ENCODE data around the gene NUDT14. TPM values are rescaled to one million over a fixed set of nuclear protein-coding genes. Genes with fewer than 3 reads are reported as not detected.

The NUDT14 gene
- total and polyA plus RNA-seq, 9 donors: 0.68 to 22.5 (median 11.4) TPM

- H3K4me3 ChIP-seq: no peak overlapping the region
- intact Hi-C loops (cut with DNase I): no loop called here
- no peak for DNase-seq
- TF ChIP-seq POLR2A (IDR thresholded peaks at IDR 0.05): no peak
- TF ChIP-seq, protein P1, sequence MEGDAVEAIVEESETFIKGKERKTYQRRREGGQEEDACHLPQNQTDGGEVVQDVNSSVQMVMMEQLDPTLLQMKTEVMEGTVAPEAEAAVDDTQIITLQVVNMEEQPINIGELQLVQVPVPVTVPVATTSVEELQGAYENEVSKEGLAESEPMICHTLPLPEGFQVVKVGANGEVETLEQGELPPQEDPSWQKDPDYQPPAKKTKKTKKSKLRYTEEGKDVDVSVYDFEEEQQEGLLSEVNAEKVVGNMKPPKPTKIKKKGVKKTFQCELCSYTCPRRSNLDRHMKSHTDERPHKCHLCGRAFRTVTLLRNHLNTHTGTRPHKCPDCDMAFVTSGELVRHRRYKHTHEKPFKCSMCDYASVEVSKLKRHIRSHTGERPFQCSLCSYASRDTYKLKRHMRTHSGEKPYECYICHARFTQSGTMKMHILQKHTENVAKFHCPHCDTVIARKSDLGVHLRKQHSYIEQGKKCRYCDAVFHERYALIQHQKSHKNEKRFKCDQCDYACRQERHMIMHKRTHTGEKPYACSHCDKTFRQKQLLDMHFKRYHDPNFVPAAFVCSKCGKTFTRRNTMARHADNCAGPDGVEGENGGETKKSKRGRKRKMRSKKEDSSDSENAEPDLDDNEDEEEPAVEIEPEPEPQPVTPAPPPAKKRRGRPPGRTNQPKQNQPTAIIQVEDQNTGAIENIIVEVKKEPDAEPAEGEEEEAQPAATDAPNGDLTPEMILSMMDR (IDR thresholded peaks at IDR 0.05): no peak
- H3K27ac ChIP-seq: no peak overlapping the region
- H3K27me3 ChIP-seq: no peaks in the 10 kb centered on the region
- no peaks in the 10 kb centered on the region for H3K4me1 ChIP-seq (ENCODE audit: insufficient read depth)
- no peaks in the 10 kb centered on the region for H3K9me3 ChIP-seq
- no peaks in the 10 kb centered on the region for H3K36me3 ChIP-seq
- WGBS, 3 donors: 71 to 80% (median 73%) methylated on average over 27 of the region's 27 CpGs
These were observed 40.6 kb upstream of the NUDT14 start for GRCh38 chr14:105221598-105222178.

GRCh38 chr14:105220699-105221597 is 39.8 kb upstream of the NUDT14 start:
- no peak overlapping the region for H3K27ac ChIP-seq
- no peaks in the 10 kb centered on the region for H3K9me3 ChIP-seq
- no peaks in the 10 kb centered on the region for H3K27me3 ChIP-seq
- 87 to 90% (median 87%) methylated on average over 29 of the region's 29 CpGs for WGBS, 3 donors
- H3K4me3 ChIP-seq: no peak overlapping the region
- peaks cover 2% of the 10 kb centered on the region for H3K4me1 ChIP-seq (ENCODE audit: insufficient read depth)
- TF ChIP-seq EP300 (IDR thresholded peaks at IDR 0.05) (no peak), POLR2A (IDR thresholded peaks at IDR 0.05) (no peak)
- TF ChIP-seq, protein P1 (IDR thresholded peaks at IDR 0.05): no peak
- intact Hi-C loops (cut with DNase I): no loop called here
- DNase-seq: no peak
- no peaks in the 10 kb centered on the region for H3K36me3 ChIP-seq

GRCh38 chr14:105219753-105220152 is 38.6 kb upstream of the NUDT14 start:
- H3K4me1 ChIP-seq (ENCODE audit: insufficient read depth): peaks cover 2% of the 10 kb centered on the region
- no peaks in the 10 kb centered on the region for H3K36me3 ChIP-seq
- no peak overlapping the region for H3K4me3 ChIP-seq
- no peaks in the 10 kb centered on the region for H3K27me3 ChIP-seq
- intact Hi-C loops (cut with DNase I): no loop called here
- no peak for DNase-seq
- WGBS, 3 donors: 90 to 93% (median 91%) methylated on average over 15 to 17 of the region's 17 CpGs
- no peaks in the 10 kb centered on the region for H3K9me3 ChIP-seq
- H3K27ac ChIP-seq: no peak overlapping the region
- TF ChIP-seq EP300 (IDR thresholded peaks at IDR 0.05): no peak
- TF ChIP-seq, protein P1 (IDR thresholded peaks at IDR 0.05): no peak
- TF ChIP-seq POLR2A (IDR thresholded peaks at IDR 0.05): no peak

DNA sequence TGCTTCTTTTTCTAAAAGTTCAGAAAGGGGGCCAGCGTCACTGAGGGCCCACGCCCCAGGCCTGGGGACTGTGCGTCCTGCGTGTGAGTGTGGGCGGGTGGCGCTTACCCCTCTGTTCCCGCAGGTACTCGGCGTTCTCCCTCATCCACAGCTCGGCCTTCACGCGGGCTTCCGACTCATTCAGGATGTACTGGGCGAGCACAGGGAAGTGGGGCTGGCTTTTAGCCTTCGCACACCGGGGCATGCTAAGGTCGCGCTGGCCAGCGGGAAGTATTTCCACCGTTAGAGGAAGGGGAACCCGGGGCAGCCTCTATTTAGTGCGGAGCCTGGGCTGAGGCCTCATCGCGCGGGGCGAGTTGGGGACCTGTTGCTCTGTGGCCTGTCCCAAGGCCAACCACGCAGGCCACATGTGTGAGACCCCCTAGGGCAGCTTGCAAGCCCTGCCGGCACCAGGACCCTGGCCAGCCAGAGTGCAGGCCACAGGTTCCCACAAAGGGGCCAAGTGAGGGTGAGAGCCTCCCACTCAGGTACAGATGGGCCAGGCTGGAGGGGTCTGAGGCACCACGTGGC is 38.0 kb upstream of the NUDT14 start:
- no peaks in the 10 kb centered on the region for H3K27me3 ChIP-seq
- intact Hi-C loops (cut with DNase I): no loop called here
- H3K36me3 ChIP-seq: no peaks in the 10 kb centered on the region

More for the DNA sequence above, 38.0 kb upstream of the NUDT14 start:
- TF ChIP-seq POLR2A (IDR thresholded peaks at IDR 0.05) (no peak), EP300 (IDR thresholded peaks at IDR 0.05) (no peak)
- TF ChIP-seq, protein P1 (IDR thresholded peaks at IDR 0.05): no peak
- no peak for DNase-seq
- H3K27ac ChIP-seq: no peak overlapping the region
- H3K4me3 ChIP-seq: no peak overlapping the region
- 91 to 94% (median 93%) methylated on average over 28 to 29 of the region's 29 CpGs for WGBS, 3 donors
- no peaks in the 10 kb centered on the region for H3K9me3 ChIP-seq
- H3K4me1 ChIP-seq (ENCODE audit: insufficient read depth): peaks cover 2% of the 10 kb centered on the region

Data from ovary (tissue), 9 donors.